ENCODE results near the gene GALR3. TPM values are rescaled to one million over a fixed set of nuclear protein-coding genes. Genes with fewer than 3 reads are reported as not detected.

Gene GALR3
- total RNA-seq, 1 experiment from 2014 or later, result not detected

DNA sequence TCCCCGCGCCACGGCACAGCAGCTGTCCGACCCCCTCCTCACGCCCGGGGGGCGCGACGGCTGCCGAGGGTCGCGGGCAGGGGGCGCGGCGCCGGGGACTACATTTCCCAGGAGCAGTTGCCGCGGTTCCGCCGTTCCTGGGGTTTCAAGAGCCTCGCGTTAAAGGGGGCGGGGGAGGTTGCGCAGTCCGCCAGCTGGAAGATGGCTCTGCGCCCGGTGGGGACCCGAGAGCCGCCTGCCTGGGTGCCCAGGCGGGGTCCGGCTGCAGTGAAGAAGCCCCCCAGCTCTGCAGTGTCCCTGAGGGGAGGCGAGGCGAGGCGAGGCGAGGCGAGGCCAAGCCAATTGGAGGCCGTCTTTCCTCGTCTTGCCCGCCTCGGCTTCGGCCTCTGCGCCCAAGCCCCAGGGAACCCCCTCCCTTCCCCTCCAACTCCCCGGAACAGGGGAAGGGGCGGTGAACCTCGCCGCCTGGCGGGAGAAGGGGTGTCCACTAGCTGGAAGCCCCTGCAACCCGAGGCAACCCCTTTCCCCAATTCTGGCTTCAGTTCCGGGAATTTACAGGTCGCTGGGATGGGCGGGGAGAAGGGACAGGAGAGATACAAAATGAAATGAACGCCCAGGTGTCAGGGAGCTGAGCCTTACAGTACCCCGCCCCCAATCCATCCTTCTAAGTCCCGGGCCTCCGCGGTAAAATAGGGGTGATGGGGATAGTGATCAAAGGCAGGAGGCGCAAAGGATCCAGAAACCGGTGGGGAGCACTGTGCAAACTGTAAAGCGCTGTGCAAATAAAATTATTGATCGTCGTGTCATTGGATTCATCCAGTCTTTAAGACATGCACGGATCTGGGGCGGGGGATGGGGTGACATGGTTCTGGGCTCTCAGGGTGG, 20.6 kb upstream of the GALR3 start:
- no peaks in the 10 kb centered on the region for H3K9me3 ChIP-seq (ENCODE audit: control insufficient read depth, insufficient read depth, low read depth, low read length)
- H3K27ac ChIP-seq (ENCODE audit: low read length), result peak overlapping the region; percentile 81
- CTCF ChIA-PET, result no interaction called here

DNA sequence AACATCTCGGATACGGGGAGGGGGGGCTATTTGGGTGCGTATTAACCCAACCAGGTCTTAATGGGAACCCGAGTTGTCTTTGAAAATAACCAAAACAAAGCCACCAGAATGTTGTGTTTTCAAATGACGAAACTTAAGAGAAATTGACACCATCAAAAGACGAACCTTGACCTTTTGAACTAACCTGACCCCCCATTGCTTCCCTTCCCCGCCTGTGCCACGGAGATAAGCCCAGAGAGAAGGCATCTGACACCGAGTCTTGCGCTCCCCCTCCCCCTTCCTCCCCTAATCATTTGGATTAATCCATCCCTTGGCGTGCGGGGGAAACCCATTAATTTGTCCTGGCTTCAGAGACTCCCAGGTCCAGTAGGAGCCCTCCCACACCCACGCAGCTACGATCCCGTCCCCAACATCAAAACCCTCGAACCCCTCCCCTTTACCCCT, 20.0 kb upstream of the GALR3 start:
- ChIA-PET POLR2A (no interaction called here), CTCF (no interaction called here)
- DNase-seq (ENCODE audit: low read depth, low spot score) (no peak), ATAC-seq (no peak)
- no peaks in the 10 kb centered on the region; the same call in 1 of the 2 replicates for H3K36me3 ChIP-seq (ENCODE audit: control insufficient read depth, insufficient read depth, low read length)
- in situ Hi-C loops (cut with HindIII; ENCODE audit: low pct_unique_long_range_greater_than_20kb, low sequenced_read_pairs) (no loop called here), intact Hi-C loops (cut with micrococcal nuclease; ENCODE audit: unreplicated experiment) (no loop called here)
- H3K27me3 ChIP-seq (ENCODE audit: control insufficient read depth, insufficient read depth, low read length), result no peaks in the 10 kb centered on the region
- peak overlapping the region; percentile 55 to 75 for H3K4me3 ChIP-seq (ENCODE audit: low read depth in 2 of 2, low read length in 2 of 2)
- no peaks in the 10 kb centered on the region for H3K9me3 ChIP-seq (ENCODE audit: control insufficient read depth, insufficient read depth, low read depth, low read length)
- no TSS peak for BruUV-seq (replicated peaks)
- H3K27ac ChIP-seq (ENCODE audit: low read length), result peak overlapping the region; percentile 81
- H3K4me1 ChIP-seq (ENCODE audit: control insufficient read depth, insufficient read depth, low read length), result peaks cover 11% of the 10 kb centered on the region
- TF ChIP-seq TCF7L2 (IDR thresholded peaks at IDR 0.05; ENCODE audit: low read depth, low read length) (no peak), POLR2AphosphoS5 (IDR thresholded peaks at IDR 0.05; ENCODE audit: low read depth, low read length) (no peak), SIN3A (IDR thresholded peaks at IDR 0.05; ENCODE audit: borderline replicate concordance, insufficient read depth, low read depth, low read length) (no peak)
- TF ChIP-seq, protein P1, sequence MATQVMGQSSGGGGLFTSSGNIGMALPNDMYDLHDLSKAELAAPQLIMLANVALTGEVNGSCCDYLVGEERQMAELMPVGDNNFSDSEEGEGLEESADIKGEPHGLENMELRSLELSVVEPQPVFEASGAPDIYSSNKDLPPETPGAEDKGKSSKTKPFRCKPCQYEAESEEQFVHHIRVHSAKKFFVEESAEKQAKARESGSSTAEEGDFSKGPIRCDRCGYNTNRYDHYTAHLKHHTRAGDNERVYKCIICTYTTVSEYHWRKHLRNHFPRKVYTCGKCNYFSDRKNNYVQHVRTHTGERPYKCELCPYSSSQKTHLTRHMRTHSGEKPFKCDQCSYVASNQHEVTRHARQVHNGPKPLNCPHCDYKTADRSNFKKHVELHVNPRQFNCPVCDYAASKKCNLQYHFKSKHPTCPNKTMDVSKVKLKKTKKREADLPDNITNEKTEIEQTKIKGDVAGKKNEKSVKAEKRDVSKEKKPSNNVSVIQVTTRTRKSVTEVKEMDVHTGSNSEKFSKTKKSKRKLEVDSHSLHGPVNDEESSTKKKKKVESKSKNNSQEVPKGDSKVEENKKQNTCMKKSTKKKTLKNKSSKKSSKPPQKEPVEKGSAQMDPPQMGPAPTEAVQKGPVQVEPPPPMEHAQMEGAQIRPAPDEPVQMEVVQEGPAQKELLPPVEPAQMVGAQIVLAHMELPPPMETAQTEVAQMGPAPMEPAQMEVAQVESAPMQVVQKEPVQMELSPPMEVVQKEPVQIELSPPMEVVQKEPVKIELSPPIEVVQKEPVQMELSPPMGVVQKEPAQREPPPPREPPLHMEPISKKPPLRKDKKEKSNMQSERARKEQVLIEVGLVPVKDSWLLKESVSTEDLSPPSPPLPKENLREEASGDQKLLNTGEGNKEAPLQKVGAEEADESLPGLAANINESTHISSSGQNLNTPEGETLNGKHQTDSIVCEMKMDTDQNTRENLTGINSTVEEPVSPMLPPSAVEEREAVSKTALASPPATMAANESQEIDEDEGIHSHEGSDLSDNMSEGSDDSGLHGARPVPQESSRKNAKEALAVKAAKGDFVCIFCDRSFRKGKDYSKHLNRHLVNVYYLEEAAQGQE (IDR thresholded peaks at IDR 0.05; ENCODE audit: insufficient read depth in 1 of 2, low read depth in 2 of 2, low read length in 1 of 2), result no peak
- TF ChIP-seq, protein P2, sequence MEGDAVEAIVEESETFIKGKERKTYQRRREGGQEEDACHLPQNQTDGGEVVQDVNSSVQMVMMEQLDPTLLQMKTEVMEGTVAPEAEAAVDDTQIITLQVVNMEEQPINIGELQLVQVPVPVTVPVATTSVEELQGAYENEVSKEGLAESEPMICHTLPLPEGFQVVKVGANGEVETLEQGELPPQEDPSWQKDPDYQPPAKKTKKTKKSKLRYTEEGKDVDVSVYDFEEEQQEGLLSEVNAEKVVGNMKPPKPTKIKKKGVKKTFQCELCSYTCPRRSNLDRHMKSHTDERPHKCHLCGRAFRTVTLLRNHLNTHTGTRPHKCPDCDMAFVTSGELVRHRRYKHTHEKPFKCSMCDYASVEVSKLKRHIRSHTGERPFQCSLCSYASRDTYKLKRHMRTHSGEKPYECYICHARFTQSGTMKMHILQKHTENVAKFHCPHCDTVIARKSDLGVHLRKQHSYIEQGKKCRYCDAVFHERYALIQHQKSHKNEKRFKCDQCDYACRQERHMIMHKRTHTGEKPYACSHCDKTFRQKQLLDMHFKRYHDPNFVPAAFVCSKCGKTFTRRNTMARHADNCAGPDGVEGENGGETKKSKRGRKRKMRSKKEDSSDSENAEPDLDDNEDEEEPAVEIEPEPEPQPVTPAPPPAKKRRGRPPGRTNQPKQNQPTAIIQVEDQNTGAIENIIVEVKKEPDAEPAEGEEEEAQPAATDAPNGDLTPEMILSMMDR (IDR thresholded peaks at IDR 0.05), result no peak

More for the DNA sequence above, 20.6 kb upstream of the GALR3 start:
- H3K4me1 ChIP-seq (ENCODE audit: control insufficient read depth, insufficient read depth, low read length), result peaks cover 11% of the 10 kb centered on the region
- no peaks in the 10 kb centered on the region for H3K27me3 ChIP-seq (ENCODE audit: control insufficient read depth, insufficient read depth, low read length)
- ATAC-seq (0 out of 2 replicates have a peak, but pooled peaks have one; percentile 35), DNase-seq (ENCODE audit: low read depth, low spot score) (no peak)
- no peak for TF ChIP-seq POLR2AphosphoS5 (IDR thresholded peaks at IDR 0.05; ENCODE audit: low read depth, low read length)
- TF ChIP-seq TCF7L2 (IDR thresholded peaks at IDR 0.05; ENCODE audit: low read depth, low read length), result no peak
- TF ChIP-seq, protein P2 (IDR thresholded peaks at IDR 0.05), result no peak
- peak; percentile 78; the same call in 1 of the 2 replicates for TF ChIP-seq SIN3A (IDR thresholded peaks at IDR 0.05; ENCODE audit: borderline replicate concordance, insufficient read depth, low read depth, low read length)
- TF ChIP-seq, protein P1 (IDR thresholded peaks at IDR 0.05; ENCODE audit: insufficient read depth in 1 of 2, low read depth in 2 of 2, low read length in 1 of 2), result no peak
- no peaks in the 10 kb centered on the region; the same call in 1 of the 2 replicates for H3K36me3 ChIP-seq (ENCODE audit: control insufficient read depth, insufficient read depth, low read length)
- no TSS peak for BruUV-seq (replicated peaks)
- POLR2A ChIA-PET, result no interaction called here
- intact Hi-C loops (cut with micrococcal nuclease; ENCODE audit: unreplicated experiment) (no loop called here), in situ Hi-C loops (cut with HindIII; ENCODE audit: low pct_unique_long_range_greater_than_20kb, low sequenced_read_pairs) (no loop called here)
- H3K4me3 ChIP-seq (ENCODE audit: low read depth in 2 of 2, low read length in 2 of 2), result peak overlapping the region; percentile 55 to 75

All from Panc1 (cell line).